Esophagus squamous epithelium (tissue), 5 donors: ENCODE data around the gene SAP130. TPM values are rescaled to one million over a fixed set of nuclear protein-coding genes. Genes with fewer than 3 reads are reported as not detected.

Source experiments
- DNase-seq: peaks from one replicate; lab custom pipeline; 2025; lab: John Stamatoyannopoulos, UW
- H3K27ac ChIP-seq, 4 donors: fragments of 200-600 bp; sonication (generic); one replicate each; pipeline ENCODE4 v1.5.1; 2016 to 2019; ENCODE audit warnings: mild to moderate bottlenecking in 1 of 4
- H3K27me3 ChIP-seq, 4 donors: fragments of 200-600 bp; sonication (generic); 1 replicate in 3 of 4; 2 replicates in 1 of 4; pipeline versions ENCODE4 v1.5.1 to v1.6.0; 2017 to 2021; ENCODE audit warnings: antibody characterized with exemption in 1 of 4
- H3K36me3 ChIP-seq, 3 donors: fragments of 200-600 bp; sonication (generic); one replicate each; pipeline ENCODE4 v1.5.1; 2016 to 2019
- H3K4me1 ChIP-seq, 3 donors: fragments of 200-600 bp; sonication (generic); one replicate each; pipeline ENCODE4 v1.5.1; 2017 to 2019
- H3K4me3 ChIP-seq, 4 donors: fragments of 200-600 bp; sonication (generic); 1 replicate in 3 of 4; 2 replicates in 1 of 4; pipeline ENCODE4 v1.5.1; 2016 to 2019; ENCODE audit warnings: mild to moderate bottlenecking in 2 of 4, moderate library complexity in 1 of 4
- H3K9me3 ChIP-seq, 3 donors: fragments of 200-600 bp; sonication (generic); one replicate each; pipeline ENCODE4 v1.5.1; 2016 to 2019
- POLR2A ChIP-seq, 4 donors: fragments of 450-650 bp; IDR thresholded peaks; one replicate each; pipeline ENCODE4 v1.6.1; 2017; ENCODE audit warnings: antibody characterized with exemption in 4 of 4, mild to moderate bottlenecking in 4 of 4, moderate library complexity in 3 of 4
- WGBS, 2 donors: methylation state at CpG; one replicate each; pipeline ENCODE4 v1.1.5; 2018; 5-methylcytosine and 5-hydroxymethylcytosine counted together
- intact Hi-C: fragments of 100-400 bp; cut with DNase I; formaldehyde crosslinking; loops from one replicate; pipeline ENCODE4 v1.15.0; 2022
- total RNA-seq, 4 donors: library from RNA; depleted of rRNA; stranded (reverse); fragments of >200 nt; gene quantifications; one replicate each; pipeline ENCODE4 v1.1.0, GENCODE V29; 2016
- TF ChIP-seq, protein P1 (sequence below), 6 experiments: fragments of 450-650 bp in 4 of 6; fragments of 200-600 bp in 2 of 6; sonication (generic) in 2 of 6; IDR thresholded peaks; one replicate each; pipeline ENCODE4 v1.5.1; 2016 to 2019; ENCODE audit warnings: antibody characterized with exemption in 6 of 6, mild to moderate bottlenecking in 4 of 6, moderate library complexity in 4 of 6
- donor health status: DM: yes; HTN: yes; CAD: no.

SAP130 gene
- total RNA-seq, 4 donors from 2014 or later = 5.9 to 12.7 (median 8.0) TPM

GRCh38 chr2:128043041-128043440 lies 15.2 kb upstream of the SAP130 start:
- no peaks in the 10 kb centered on the region for H3K36me3 ChIP-seq
- peaks cover 0 to 33% (median 24%) of the 10 kb centered on the region in 3 donors for H3K9me3 ChIP-seq
- H3K27ac ChIP-seq = no peak overlapping the region
- H3K4me3 ChIP-seq = no peak overlapping the region
- WGBS, 2 donors = 79 to 84% methylated on average over 3 of the region's 3 CpGs
- peaks cover 0 to 3% (median 0%) of the 10 kb centered on the region in 4 donors for H3K27me3 ChIP-seq
- intact Hi-C loops = no loop called here
- TF ChIP-seq, protein P1, sequence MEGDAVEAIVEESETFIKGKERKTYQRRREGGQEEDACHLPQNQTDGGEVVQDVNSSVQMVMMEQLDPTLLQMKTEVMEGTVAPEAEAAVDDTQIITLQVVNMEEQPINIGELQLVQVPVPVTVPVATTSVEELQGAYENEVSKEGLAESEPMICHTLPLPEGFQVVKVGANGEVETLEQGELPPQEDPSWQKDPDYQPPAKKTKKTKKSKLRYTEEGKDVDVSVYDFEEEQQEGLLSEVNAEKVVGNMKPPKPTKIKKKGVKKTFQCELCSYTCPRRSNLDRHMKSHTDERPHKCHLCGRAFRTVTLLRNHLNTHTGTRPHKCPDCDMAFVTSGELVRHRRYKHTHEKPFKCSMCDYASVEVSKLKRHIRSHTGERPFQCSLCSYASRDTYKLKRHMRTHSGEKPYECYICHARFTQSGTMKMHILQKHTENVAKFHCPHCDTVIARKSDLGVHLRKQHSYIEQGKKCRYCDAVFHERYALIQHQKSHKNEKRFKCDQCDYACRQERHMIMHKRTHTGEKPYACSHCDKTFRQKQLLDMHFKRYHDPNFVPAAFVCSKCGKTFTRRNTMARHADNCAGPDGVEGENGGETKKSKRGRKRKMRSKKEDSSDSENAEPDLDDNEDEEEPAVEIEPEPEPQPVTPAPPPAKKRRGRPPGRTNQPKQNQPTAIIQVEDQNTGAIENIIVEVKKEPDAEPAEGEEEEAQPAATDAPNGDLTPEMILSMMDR (IDR thresholded peaks at IDR 0.05) = no peak
- TF ChIP-seq POLR2A (IDR thresholded peaks at IDR 0.05) = no peak
- H3K4me1 ChIP-seq = no peaks in the 10 kb centered on the region
- no peak for DNase-seq

- intact Hi-C loops = no loop called here
- WGBS, 2 donors = 50 to 76% methylated on average over 1 to 3 of the region's 3 CpGs
- Histone ChIP-seq H3K9me3 (peaks cover 0 to 48% (median 38%) of the 10 kb centered on the region in 3 donors), H3K4me3 (no peak overlapping the region), H3K4me1 (no peaks in the 10 kb centered on the region), H3K27me3 (peaks cover 0 to 3% (median 0%) of the 10 kb centered on the region in 4 donors), H3K36me3 (no peaks in the 10 kb centered on the region), H3K27ac (no peak overlapping the region)
- TF ChIP-seq POLR2A (IDR thresholded peaks at IDR 0.05) = no peak
- TF ChIP-seq, protein P1 (IDR thresholded peaks at IDR 0.05) = no peak
- no peak for DNase-seq
Measured at GRCh38 chr2:128041561-128041960, 13.7 kb upstream of the SAP130 start.

- no peak for DNase-seq
- peaks cover 0 to 3% (median 0%) of the 10 kb centered on the region in 4 donors for H3K27me3 ChIP-seq
- intact Hi-C loops = no loop called here
- peaks cover 0 to 54% (median 39%) of the 10 kb centered on the region in 3 donors for H3K9me3 ChIP-seq
- no peak overlapping the region for H3K27ac ChIP-seq
- no peaks in the 10 kb centered on the region for H3K4me1 ChIP-seq
- no peak overlapping the region for H3K4me3 ChIP-seq
- TF ChIP-seq, protein P1 (IDR thresholded peaks at IDR 0.05) = no peak
- no peak for TF ChIP-seq POLR2A (IDR thresholded peaks at IDR 0.05)
- H3K36me3 ChIP-seq = no peaks in the 10 kb centered on the region
- WGBS, 2 donors = 69 to 72% methylated on average over 8 of the region's 8 CpGs
Measured at GRCh38 chr2:128040166-128040771, 12.4 kb upstream of the SAP130 start.

DNA sequence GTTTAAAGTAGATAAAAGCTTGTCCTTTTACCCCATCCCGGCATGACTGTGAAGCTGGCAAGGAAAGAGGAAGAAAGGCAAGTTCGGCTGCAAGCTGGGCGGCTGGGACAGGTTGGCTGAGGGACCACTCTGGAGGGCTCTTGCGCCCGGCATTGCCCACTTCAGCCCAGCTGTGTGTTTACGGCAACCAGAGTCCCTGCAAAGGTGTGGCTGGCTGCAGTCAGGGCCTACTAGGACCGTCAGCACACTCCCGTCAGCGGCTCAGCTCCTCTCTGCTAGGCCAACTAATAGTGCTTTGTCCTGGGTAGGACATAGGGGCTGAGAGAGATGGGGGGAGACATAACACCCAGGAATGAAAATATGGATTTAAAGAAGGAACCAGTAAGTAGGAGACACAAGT lies 11.7 kb upstream of the SAP130 start:
- no peaks in the 10 kb centered on the region for H3K36me3 ChIP-seq
- peaks cover 0 to 3% (median 0%) of the 10 kb centered on the region in 4 donors for H3K27me3 ChIP-seq
- no peak for TF ChIP-seq POLR2A (IDR thresholded peaks at IDR 0.05)
- TF ChIP-seq, protein P1 (IDR thresholded peaks at IDR 0.05) = no peak
- H3K4me3 ChIP-seq = no peak overlapping the region
- intact Hi-C loops = no loop called here
- WGBS, 2 donors = 83 to 84% methylated on average over 3 to 7 of the region's 9 CpGs
- H3K27ac ChIP-seq = no peak overlapping the region
- peaks cover 0 to 54% (median 39%) of the 10 kb centered on the region in 3 donors for H3K9me3 ChIP-seq
- no peaks in the 10 kb centered on the region for H3K4me1 ChIP-seq
- no peak for DNase-seq

GRCh38 chr2:128038411-128038810 lies 10.6 kb upstream of the SAP130 start:
- Histone ChIP-seq H3K4me3 (no peak overlapping the region), H3K27me3 (peaks cover 0 to 3% (median 0%) of the 10 kb centered on the region in 4 donors), H3K9me3 (peaks cover 0 to 48% (median 30%) of the 10 kb centered on the region in 3 donors), H3K27ac (no peak overlapping the region), H3K4me1 (no peaks in the 10 kb centered on the region), H3K36me3 (no peaks in the 10 kb centered on the region)
- DNase-seq = no peak
- WGBS, 2 donors = 71 to 73% methylated on average over 3 of the region's 3 CpGs
- no peak for TF ChIP-seq POLR2A (IDR thresholded peaks at IDR 0.05)
- TF ChIP-seq, protein P1 (IDR thresholded peaks at IDR 0.05) = no peak
- intact Hi-C loops = no loop called here
